Neural cell (in vitro differentiated cells): ENCODE data around the gene RABEPK. TPM values are rescaled to one million over a fixed set of nuclear protein-coding genes. Genes with fewer than 3 reads are reported as not detected.

ENCODE experiments used
- H2AFZ ChIP-seq: fragments of 200-600, 300-800 bp; sonication (generic), shearing (Covaris generic); 2 replicates; pipeline ENCODE4 v1.6.0; 2014; ENCODE audit warnings: low read depth, mild to moderate bottlenecking, antibody characterized with exemption, low read length, moderate library complexity
- H3F3A ChIP-seq: fragments of 200-600 bp; shearing (Covaris generic); 2 replicates; pipeline ENCODE4 v1.6.1; 2016; ENCODE audit warnings: mild to moderate bottlenecking, moderate library complexity, mixed read lengths, antibody characterized with exemption, low read length; ENCODE audit not compliant: insufficient read depth, poor library complexity, severe bottlenecking
- H3K27ac ChIP-seq: fragments of 200-600, 300-800 bp; sonication (generic), shearing (Covaris generic); 2 replicates; pipeline ENCODE4 v1.5.1; 2014; ENCODE audit warnings: mild to moderate bottlenecking, low read length, moderate library complexity
- H3K27me3 ChIP-seq: fragments of 300-800, 200-600 bp; sonication (generic), shearing (Covaris generic); 2 replicates; pipeline ENCODE4 v1.6.0; 2014; ENCODE audit warnings: mild to moderate bottlenecking, low read depth, low read length, moderate library complexity; ENCODE audit not compliant: insufficient read depth
- H3K36me3 ChIP-seq: fragments of 300-800, 200-600 bp; sonication (generic), shearing (Covaris generic); 2 replicates; pipeline ENCODE4 v1.5.1; 2014; ENCODE audit warnings: mild to moderate bottlenecking, antibody characterized with exemption, low read length, moderate library complexity; ENCODE audit not compliant: insufficient read depth
- H3K4me2 ChIP-seq: fragments of 300-800, 200-600 bp; sonication (generic), shearing (Covaris generic); 2 replicates; pipeline ENCODE4 v1.6.0; 2014; ENCODE audit warnings: mild to moderate bottlenecking, low read length
- H3K4me3 ChIP-seq: fragments of 300-800, 200-600 bp; sonication (generic), shearing (Covaris generic); 2 replicates; pipeline ENCODE4 v1.5.1; 2014; ENCODE audit warnings: mild to moderate bottlenecking, low read length, moderate library complexity
- H3K79me2 ChIP-seq: fragments of 200-600 bp; shearing (Covaris generic); replicated peaks from 2 replicates; pipeline ENCODE4 v1.6.0; 2014; ENCODE audit warnings: mild to moderate bottlenecking, low read length, moderate library complexity; ENCODE audit not compliant: insufficient read depth
- H3K9ac ChIP-seq: fragments of 300-800, 200-600 bp; sonication (generic), shearing (Covaris generic); 2 replicates; pipeline ENCODE4 v1.6.1; 2016; ENCODE audit warnings: mild to moderate bottlenecking, low read length, mixed read lengths
- H3K9me2 ChIP-seq: fragments of 200-600 bp; shearing (Covaris generic); 2 replicates; pipeline ENCODE4 v1.6.1; 2016; ENCODE audit warnings: mild to moderate bottlenecking, low read length, mixed read lengths; ENCODE audit not compliant: insufficient read depth
- H3K9me3 ChIP-seq: fragments of 200-600, 300-800 bp; sonication (generic), shearing (Covaris generic); 2 replicates; pipeline ENCODE4 v1.6.1; 2016; ENCODE audit warnings: mild to moderate bottlenecking, mixed run types, low read length, moderate library complexity, mixed read lengths
- H4K20me1 ChIP-seq: fragments of 200-600 bp; shearing (Covaris generic); 2 replicates; pipeline ENCODE4 v1.6.1; 2016; ENCODE audit warnings: mild to moderate bottlenecking, mixed run types; ENCODE audit not compliant: insufficient read depth
- CTCF ChIP-seq: fragments of 450-650 bp; IDR thresholded peaks from 2 replicates; pipeline ENCODE4 v1.5.1; 2014; ENCODE audit warnings: antibody characterized with exemption, mild to moderate bottlenecking, moderate library complexity; ENCODE audit not compliant: poor library complexity, severe bottlenecking
- EP300 ChIP-seq: fragments of 450-650 bp; conservative IDR thresholded peaks from 2 replicates; pipeline ENCODE4 v1.6.1; 2014; ENCODE audit warnings: antibody characterized with exemption, mild to moderate bottlenecking, moderate library complexity; ENCODE audit not compliant: poor library complexity, severe bottlenecking
- EZH2 ChIP-seq: fragments of 200-600, 300-800 bp; shearing (Covaris generic), sonication (generic); IDR thresholded peaks from 2 replicates; pipeline ENCODE4 v1.6.1; 2014; ENCODE audit warnings: antibody characterized with exemption, low read length, borderline replicate concordance, mild to moderate bottlenecking; ENCODE audit not compliant: insufficient read depth, poor library complexity, severe bottlenecking
- MXI1 ChIP-seq: fragments of 450-650 bp; conservative IDR thresholded peaks from 2 replicates; pipeline ENCODE4 v1.6.1; 2014; ENCODE audit warnings: antibody characterized with exemption, mild to moderate bottlenecking; ENCODE audit not compliant: poor library complexity, severe bottlenecking
- POLR2AphosphoS5 ChIP-seq: IDR thresholded peaks from 2 replicates; pipeline ENCODE4 v1.6.1; 2012
- RAD21 ChIP-seq: fragments of 450-650 bp; conservative IDR thresholded peaks from 2 replicates; pipeline ENCODE4 v1.6.1; 2014; ENCODE audit warnings: antibody characterized with exemption, mild to moderate bottlenecking, moderate library complexity
- REST ChIP-seq: IDR thresholded peaks from 2 replicates; pipeline ENCODE4 v1.6.1; 2012; ENCODE audit warnings: borderline replicate concordance
- SMC3 ChIP-seq: fragments of 450-650 bp; conservative IDR thresholded peaks from 2 replicates; pipeline ENCODE4 v1.6.1; 2014; ENCODE audit warnings: antibody characterized with exemption, mild to moderate bottlenecking, moderate library complexity; ENCODE audit not compliant: poor library complexity
- TAF1 ChIP-seq: IDR thresholded peaks from 2 replicates; pipeline ENCODE4 v1.6.1; 2012; ENCODE audit warnings: low read depth
- polyA plus RNA-seq: library from polyadenylated mRNA; depleted of rRNA; stranded (reverse); fragments of >200 nt; gene quantifications from 2 replicates; pipeline ENCODE4 v1.2.3, GENCODE V29; 2014

Gene RABEPK
- polyA plus RNA-seq, 1 donor from 2014 or later: 58.2 TPM

- Histone ChIP-seq H3K9me3 (no peaks in the 10 kb centered on the region), H3K27ac (peak within 1 kb of the TSS; percentile 90), H3K36me3 (peaks cover 15% of the 10 kb centered on the region), H2AFZ (peak within 1 kb of the TSS; percentile 86), H3K9ac (peak within 1 kb of the TSS; percentile 93), H3K4me3 (peak within 1 kb of the TSS; percentile 90), H4K20me1 (no peaks in the 10 kb centered on the region), H3K9me2 (no peaks in the 10 kb centered on the region), H3K79me2 (peaks cover 41% of the 10 kb centered on the region), H3F3A (no peaks in the 10 kb centered on the region), H3K27me3 (no peaks in the 10 kb centered on the region), H3K4me2 (peak within 1 kb of the TSS; percentile 79)
- no peak for TF ChIP-seq EZH2
- peak; percentile 80 for TF ChIP-seq MXI1
- peak; percentile 48 for TF ChIP-seq CTCF
- TF ChIP-seq REST: peak; percentile 74
- TF ChIP-seq TAF1: peak; percentile 79
- peak; percentile 48 for TF ChIP-seq EP300
- peak; percentile 93 for TF ChIP-seq POLR2AphosphoS5
- peak; percentile 63 for TF ChIP-seq SMC3
- no peak for TF ChIP-seq RAD21
Observed at GRCh38 chr9:125241000-125241862, 40.9 kb downstream of the RABEPK start, which contains the start of gene HSPA5. HSPA5 (minus strand) TSS chr9:125241343; CDS start chr9:125241126, 217 bp downstream.

GRCh38 chr9:125241863-125242739 lies 41.8 kb downstream of the RABEPK start:
- Histone ChIP-seq H3F3A (no peaks in the 10 kb centered on the region), H3K27me3 (no peaks in the 10 kb centered on the region), H3K4me2 (peak overlapping the region; percentile 78), H4K20me1 (no peaks in the 10 kb centered on the region), H3K9me2 (no peaks in the 10 kb centered on the region), H3K9ac (peak overlapping the region; percentile 92), H3K4me3 (peak overlapping the region; percentile 90), H3K79me2 (peaks cover 37% of the 10 kb centered on the region), H3K27ac (peak overlapping the region; percentile 88), H3K36me3 (peaks cover 12% of the 10 kb centered on the region), H2AFZ (peak overlapping the region; percentile 86), H3K9me3 (no peaks in the 10 kb centered on the region)
- TF ChIP-seq REST (peak; percentile 28), MXI1 (no peak), TAF1 (peak; percentile 28)
